GM12873 (cell line): ENCODE results near the gene MRPS27.
A peak's percentile ranks its signal among the peaks of the same experiment; 100 is the strongest.

Experiments
- TF ChIP-seq, protein P1 (sequence below): IDR thresholded peaks from 2 replicates; pipeline ENCODE4 v1.5.1; 2012; ENCODE audit warnings: low read depth, mild to moderate bottlenecking, moderate library complexity, low read length, control low read depth; ENCODE audit not compliant: insufficient read depth; ENCODE audit errors: missing control alignments

MRPS27 gene

DNA sequence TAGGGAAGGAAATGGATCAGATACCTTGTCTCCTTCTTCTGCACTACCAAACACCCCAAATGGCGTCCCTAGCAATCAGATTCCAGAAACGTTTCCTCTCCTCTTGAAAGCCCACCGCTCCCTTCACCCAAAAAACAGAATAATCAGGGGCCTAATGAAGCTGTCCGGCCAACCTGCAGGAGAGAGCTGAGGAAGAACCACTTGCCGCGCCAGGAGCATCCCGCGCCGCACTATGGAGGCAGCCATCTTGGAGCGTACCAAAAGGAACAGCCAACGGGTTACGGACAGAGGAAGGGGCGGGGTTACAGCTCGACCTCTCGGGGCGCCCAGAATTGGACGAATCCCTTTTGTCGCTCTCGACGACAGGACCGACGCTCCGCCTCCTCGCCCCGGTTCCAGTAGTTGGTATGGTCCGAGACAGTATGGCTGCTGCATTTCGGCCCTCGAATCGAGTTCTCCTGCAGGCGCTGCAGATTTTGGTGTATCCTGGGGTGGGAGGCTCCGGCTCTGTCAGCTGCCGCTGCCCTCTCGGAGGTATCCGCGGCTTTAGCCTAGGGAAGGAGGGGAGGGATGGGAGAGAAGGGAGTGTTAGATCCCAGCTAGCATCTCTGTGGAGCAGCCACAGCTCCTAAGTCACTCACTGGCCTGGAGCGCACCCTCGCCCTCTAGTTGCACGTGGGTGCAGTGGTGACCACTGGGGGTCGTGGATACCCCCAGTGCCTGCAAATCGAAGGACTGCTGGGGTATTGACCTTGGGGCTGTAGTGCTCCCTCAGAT is at the start of gene MRPS27, which contains the start of gene PTCD2:
Gene MRPS27, minus strand, starts transcription at position 265 of the 777 bp plus-strand sequence. Its CDS starts 19 bp downstream, at position 246.
Gene PTCD2, plus strand, starts transcription at position 398 of the 777 bp plus-strand sequence. Its CDS starts 10 bp downstream, at position 408.
- TF ChIP-seq, protein P1, sequence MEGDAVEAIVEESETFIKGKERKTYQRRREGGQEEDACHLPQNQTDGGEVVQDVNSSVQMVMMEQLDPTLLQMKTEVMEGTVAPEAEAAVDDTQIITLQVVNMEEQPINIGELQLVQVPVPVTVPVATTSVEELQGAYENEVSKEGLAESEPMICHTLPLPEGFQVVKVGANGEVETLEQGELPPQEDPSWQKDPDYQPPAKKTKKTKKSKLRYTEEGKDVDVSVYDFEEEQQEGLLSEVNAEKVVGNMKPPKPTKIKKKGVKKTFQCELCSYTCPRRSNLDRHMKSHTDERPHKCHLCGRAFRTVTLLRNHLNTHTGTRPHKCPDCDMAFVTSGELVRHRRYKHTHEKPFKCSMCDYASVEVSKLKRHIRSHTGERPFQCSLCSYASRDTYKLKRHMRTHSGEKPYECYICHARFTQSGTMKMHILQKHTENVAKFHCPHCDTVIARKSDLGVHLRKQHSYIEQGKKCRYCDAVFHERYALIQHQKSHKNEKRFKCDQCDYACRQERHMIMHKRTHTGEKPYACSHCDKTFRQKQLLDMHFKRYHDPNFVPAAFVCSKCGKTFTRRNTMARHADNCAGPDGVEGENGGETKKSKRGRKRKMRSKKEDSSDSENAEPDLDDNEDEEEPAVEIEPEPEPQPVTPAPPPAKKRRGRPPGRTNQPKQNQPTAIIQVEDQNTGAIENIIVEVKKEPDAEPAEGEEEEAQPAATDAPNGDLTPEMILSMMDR, result peak; percentile 41

GRCh38 chr5:72369711-72370110 is 49.7 kb upstream of the MRPS27 start:
- TF ChIP-seq, protein P1, result no peak

DNA sequence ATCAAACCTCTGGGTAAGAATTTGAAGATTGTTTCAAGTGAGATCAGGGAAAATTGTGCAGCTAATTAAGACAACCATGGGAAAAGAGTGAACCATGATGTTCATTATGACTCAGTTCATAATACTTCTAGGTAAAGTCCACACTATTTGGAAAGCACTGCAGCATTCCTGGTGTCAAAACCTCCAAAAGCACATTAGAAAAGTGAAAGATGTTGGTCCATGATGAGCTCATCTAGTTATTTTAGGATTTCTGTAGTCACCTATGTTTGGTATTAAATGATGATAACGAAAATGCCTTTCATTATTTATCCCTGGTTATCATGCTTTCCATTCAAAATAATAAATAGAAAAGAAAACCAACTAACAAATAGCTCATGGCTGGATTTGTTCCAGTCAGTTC is 49.3 kb upstream of the MRPS27 start:
- TF ChIP-seq, protein P1, result no peak

- TF ChIP-seq, protein P1, result no peak
Observed at GRCh38 chr5:72368271-72368670, 48.2 kb upstream of the MRPS27 start.

DNA sequence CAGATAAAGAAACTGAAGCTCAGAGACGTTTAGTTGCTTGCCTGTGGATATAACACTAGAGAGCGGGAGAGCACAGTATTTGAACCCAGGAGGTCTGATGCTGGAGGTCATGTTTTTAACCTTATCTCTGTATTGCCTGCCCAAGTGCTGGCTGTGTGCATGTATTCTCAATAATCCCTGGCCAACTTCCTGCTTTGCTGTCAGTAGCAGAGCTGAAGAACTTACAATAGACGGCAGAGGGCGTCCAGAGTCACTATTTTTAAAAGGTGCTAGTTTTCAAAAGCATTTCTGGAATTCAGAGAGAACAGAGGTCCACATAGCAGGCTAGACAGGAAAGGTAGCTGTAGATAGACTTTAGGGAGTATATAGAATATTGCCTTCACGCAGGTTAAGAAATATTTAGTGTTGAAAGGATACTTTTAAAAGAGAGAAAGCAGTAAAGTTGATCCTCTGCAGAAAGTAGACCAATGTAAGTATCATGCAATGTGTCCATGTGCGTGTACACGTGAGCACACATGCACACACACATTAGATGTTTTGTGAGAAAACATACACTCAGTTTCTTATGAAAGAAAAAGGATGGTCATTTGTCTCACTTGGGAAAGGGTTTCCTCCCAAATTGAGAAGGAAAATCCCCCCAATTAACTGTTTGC is 46.4 kb upstream of the MRPS27 start:
- TF ChIP-seq, protein P1, result peak; percentile 72

DNA sequence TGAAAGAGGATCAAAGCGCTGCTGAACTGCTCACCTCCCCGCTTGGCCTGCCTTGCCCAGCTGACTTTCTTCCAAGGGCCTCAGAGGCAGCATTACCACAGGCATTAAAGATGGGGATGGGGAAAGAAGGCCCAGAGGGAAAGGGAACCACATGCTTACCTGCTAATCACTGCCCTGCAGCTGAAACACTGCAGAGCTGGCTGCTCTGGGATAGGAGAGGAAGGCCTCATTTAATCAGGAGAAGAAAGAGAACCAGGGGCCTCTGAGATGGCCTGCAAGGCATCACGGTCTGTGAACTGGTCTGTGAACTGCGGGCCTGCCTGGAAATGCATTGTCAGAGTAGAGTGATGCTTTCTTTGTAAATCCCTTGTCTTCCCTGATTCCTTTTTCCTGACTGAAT is 44.9 kb upstream of the MRPS27 start:
- TF ChIP-seq, protein P1, result no peak

- TF ChIP-seq, protein P1, result no peak
Observed at GRCh38 chr5:72364171-72364570, 44.1 kb upstream of the MRPS27 start.
